ENCODE measurements around the gene HPS1. TPM values are rescaled to one million over a fixed set of nuclear protein-coding genes. Genes with fewer than 3 reads are reported as not detected.

Gene HPS1
- total and polyA plus RNA-seq, 2 of the 8 experiments (the other 6 are each of a cell fraction or from before 2014, with no cell fraction given), result 38.7 to 61.7 TPM

DNA sequence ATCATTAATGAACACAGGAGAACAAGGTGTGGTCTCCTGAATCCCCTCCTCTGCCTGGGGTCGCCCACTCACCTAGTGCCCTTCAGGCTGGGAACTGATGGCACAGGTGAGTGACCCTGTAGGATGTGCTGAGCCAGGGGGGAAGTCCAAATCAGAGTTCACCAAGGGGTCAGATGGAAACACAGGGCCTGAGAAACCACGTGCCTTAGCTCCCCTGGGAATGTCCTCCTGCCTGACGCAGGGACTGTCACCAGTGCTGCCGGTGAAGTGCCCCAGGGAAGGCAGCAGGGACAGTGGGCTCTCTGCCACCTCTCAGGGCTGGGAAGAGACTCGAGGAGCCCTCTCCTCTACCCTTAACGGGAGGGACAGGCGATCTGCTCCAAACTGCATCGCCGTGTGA, 25.9 kb downstream of the HPS1 start:
- Histone ChIP-seq H2AK5ac (ENCODE audit: low read depth, low read length) (no peak overlapping the region), H4K20me1 (replicated peaks in 1 of 2; ENCODE audit: control insufficient read depth in 1 of 2, insufficient read depth in 2 of 2, low read length in 2 of 2) (peaks cover 0 to 2% of the 10 kb centered on the region in 2 experiments), H3K9ac (replicated peaks in 1 of 4; ENCODE audit: extremely low read depth in 1 of 4, low read depth in 3 of 4, low read length in 3 of 4) (no peak overlapping the region), H3K79me2 (ENCODE audit: control insufficient read depth in 1 of 2, insufficient read depth in 2 of 2, low read length in 2 of 2) (no peaks in the 10 kb centered on the region), H3K18ac (ENCODE audit: extremely low read depth, low read length) (no peak overlapping the region), H3K36me3 (ENCODE audit: control insufficient read depth in 2 of 4, insufficient read depth in 4 of 4, low read length in 3 of 4) (peaks cover 0 to 6% (median 2%) of the 10 kb centered on the region in 4 experiments; a peak in 4 of 8 replicates), H3K56ac (replicated peaks; ENCODE audit: insufficient read length, low read depth, low read length) (no peak overlapping the region), H3K23ac (ENCODE audit: insufficient read length) (no peak overlapping the region), H4K5ac (ENCODE audit: insufficient read length, low read depth, low read length) (no peak overlapping the region), H4K8ac (ENCODE audit: extremely low read depth, insufficient read depth, low read length) (peak overlapping the region; percentile 40; the same call in 1 of the 2 replicates), H3K14ac (ENCODE audit: insufficient read length) (no peak overlapping the region), H3K79me1 (ENCODE audit: low read depth, low read length) (no peaks in the 10 kb centered on the region), H3K4me2 (ENCODE audit: insufficient read depth in 1 of 2, low read depth in 2 of 2, low read length in 2 of 2) (no peak overlapping the region), H3K27ac (ENCODE audit: low read depth, low read length) (no peak overlapping the region), H2AFZ (ENCODE audit: low read length) (no peak overlapping the region), H3K27me3 (replicated peaks in 1 of 4; ENCODE audit: control insufficient read depth in 3 of 4, extremely low read depth in 1 of 4, insufficient read depth in 3 of 4, low read length in 3 of 4) (no peaks in the 10 kb centered on the region), H4K91ac (replicated peaks; ENCODE audit: insufficient read length, low read length) (no peak overlapping the region), H3K9me3 (ENCODE audit: insufficient read depth in 2 of 2, low read depth in 1 of 2, low read length in 1 of 2) (no peaks in the 10 kb centered on the region), H3K4ac (replicated peaks; ENCODE audit: insufficient read length, low read depth, low read length) (no peak overlapping the region), H3K4me1 (replicated peaks in 1 of 4; ENCODE audit: control insufficient read depth in 3 of 4, insufficient read depth in 4 of 4, low read length in 3 of 4) (no peaks in the 10 kb centered on the region), H2BK12ac (ENCODE audit: low read depth, low read length) (no peak overlapping the region), H2BK15ac (ENCODE audit: low read length) (no peak overlapping the region), H2BK5ac (ENCODE audit: low read depth, low read length) (no peak overlapping the region), H2BK20ac (ENCODE audit: low read length) (no peak overlapping the region), H2BK120ac (replicated peaks; ENCODE audit: low read depth, low read length) (no peak overlapping the region), H3K4me3 (ENCODE audit: extremely low read depth in 1 of 4, insufficient read depth in 2 of 4, low read depth in 3 of 4, low read length in 4 of 4) (no peak overlapping the region), H3K23me2 (ENCODE audit: low read depth, low read length) (no peaks in the 10 kb centered on the region)
- CTCF ChIA-PET (ENCODE audit: partially characterized antibody), result no interaction called here
- FAIRE-seq (no peak), DNase-seq (ENCODE audit: low read depth in 1 of 2, low spot score in 2 of 2) (no peak)
- 92% methylated on average over 9 of the region's 9 CpGs; no CpG with 5 or more reads in 1 of the 2 experiments for WGBS, 2 experiments (ENCODE audit: extremely low coverage in 1 of 2, insufficient coverage in 1 of 2, insufficient read length in 1 of 2, insufficient replicate concordance in 2 of 2, low coverage in 1 of 2, low lambda C conversion rate in 2 of 2, missing lambda C conversion rate in 1 of 2)
- POLR2A ChIA-PET (ENCODE audit: partially characterized antibody), result no interaction called here
- TF ChIP-seq POLR2A (IDR thresholded peaks at IDR 0.05; ENCODE audit: control extremely low read depth in 1 of 2, low read depth in 2 of 2, low read length in 2 of 2), result no peak
- no peak for TF ChIP-seq SIN3A (conservative IDR thresholded peaks at IDR 0.05 in 1 of 2, IDR thresholded peaks at IDR 0.05 in 1 of 2; ENCODE audit: low read depth in 1 of 2, low read length in 2 of 2)
- TF ChIP-seq ZNF274 (IDR thresholded peaks at IDR 0.05; ENCODE audit: borderline replicate concordance, extremely low read depth, low read length), result no peak
- TF ChIP-seq, protein P1, sequence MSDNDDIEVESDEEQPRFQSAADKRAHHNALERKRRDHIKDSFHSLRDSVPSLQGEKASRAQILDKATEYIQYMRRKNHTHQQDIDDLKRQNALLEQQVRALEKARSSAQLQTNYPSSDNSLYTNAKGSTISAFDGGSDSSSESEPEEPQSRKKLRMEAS (IDR thresholded peaks at IDR 0.05), result no peak
- no peak for TF ChIP-seq RXRA (IDR thresholded peaks at IDR 0.05; ENCODE audit: insufficient read depth, low read depth, low read length)
- no peak for TF ChIP-seq RBBP5 (IDR thresholded peaks at IDR 0.05; ENCODE audit: borderline replicate concordance, low read depth, low read length)
- TF ChIP-seq FOSL1 (IDR thresholded peaks at IDR 0.05; ENCODE audit: insufficient read depth, low read depth, low read length), result no peak

Data from H1 (cell line).